Measurements from ENCODE around the gene TMCO4.

- no peak for TF ChIP-seq CTCF (IDR thresholded peaks at IDR 0.05)
- TF ChIP-seq EP300 (IDR thresholded peaks at IDR 0.05; ENCODE audit: low read depth): no peak
- no peak for TF ChIP-seq POLR2AphosphoS5 (IDR thresholded peaks at IDR 0.05)
- no peak for TF ChIP-seq POLR2A (IDR thresholded peaks at IDR 0.05)
These were observed 82.2 kb downstream of the TMCO4 start for GRCh38 chr1:19717467-19717866.

Measured in transverse colon (tissue), 4 donors.